ENCODE results near the gene DHH. TPM values are rescaled to one million over a fixed set of nuclear protein-coding genes. Genes with fewer than 3 reads are reported as not detected.

The DHH gene
- total RNA-seq, 1 donor from 2014 or later, result 0.63 TPM

GRCh38 chr12:49057888-49058287 is 36.7 kb downstream of the DHH start:
- TF ChIP-seq CTCF (IDR thresholded peaks at IDR 0.05; ENCODE audit: unreplicated experiment), result no peak
- Mint-ChIP-seq H3K9me3 (no peaks in the 10 kb centered on the region), H3K4me3 (peak overlapping the region; percentile 96), H3K4me1 (peaks cover 45% of the 10 kb centered on the region), H3K27ac (peak overlapping the region; percentile 95), H3K36me3 (peaks cover 11% of the 10 kb centered on the region), H3K27me3 (ENCODE audit: low read depth) (no peaks in the 10 kb centered on the region)
- no peak for DNase-seq (ENCODE audit: low spot score in 2 of 2, unreplicated experiment in 2 of 2)

GRCh38 chr12:49055978-49056754 is 38.4 kb downstream of the DHH start:
- Mint-ChIP-seq H3K9me3 (no peaks in the 10 kb centered on the region), H3K27ac (peak overlapping the region; percentile 81), H3K36me3 (peaks cover 21% of the 10 kb centered on the region), H3K27me3 (ENCODE audit: low read depth) (no peaks in the 10 kb centered on the region), H3K4me3 (peak overlapping the region; percentile 96), H3K4me1 (peaks cover 41% of the 10 kb centered on the region)
- no peak for TF ChIP-seq CTCF (IDR thresholded peaks at IDR 0.05; ENCODE audit: unreplicated experiment)
- no peak for DNase-seq (ENCODE audit: low spot score in 2 of 2, unreplicated experiment in 2 of 2)

GRCh38 chr12:49055092-49055491 is 39.5 kb downstream of the DHH start:
- Mint-ChIP-seq H3K4me3 (no peak overlapping the region), H3K27ac (no peak overlapping the region), H3K4me1 (peaks cover 39% of the 10 kb centered on the region), H3K36me3 (peaks cover 27% of the 10 kb centered on the region), H3K9me3 (no peaks in the 10 kb centered on the region), H3K27me3 (ENCODE audit: low read depth) (no peaks in the 10 kb centered on the region)
- TF ChIP-seq CTCF (IDR thresholded peaks at IDR 0.05; ENCODE audit: unreplicated experiment), result no peak
- no peak for DNase-seq (ENCODE audit: low spot score in 2 of 2, unreplicated experiment in 2 of 2)

- Mint-ChIP-seq H3K4me1 (peaks cover 39% of the 10 kb centered on the region), H3K9me3 (no peaks in the 10 kb centered on the region), H3K4me3 (no peak overlapping the region), H3K27ac (no peak overlapping the region), H3K36me3 (peaks cover 27% of the 10 kb centered on the region), H3K27me3 (ENCODE audit: low read depth) (no peaks in the 10 kb centered on the region)
- DNase-seq (ENCODE audit: low spot score in 2 of 2, unreplicated experiment in 2 of 2), result no peak
- TF ChIP-seq CTCF (IDR thresholded peaks at IDR 0.05; ENCODE audit: unreplicated experiment), result no peak
Measured at GRCh38 chr12:49054524-49054923, 40.1 kb downstream of the DHH start.

- Mint-ChIP-seq H3K9me3 (no peaks in the 10 kb centered on the region), H3K4me3 (no peak overlapping the region), H3K27ac (no peak overlapping the region), H3K27me3 (ENCODE audit: low read depth) (no peaks in the 10 kb centered on the region), H3K36me3 (peaks cover 27% of the 10 kb centered on the region), H3K4me1 (peaks cover 36% of the 10 kb centered on the region)
- no peak for TF ChIP-seq CTCF (IDR thresholded peaks at IDR 0.05; ENCODE audit: unreplicated experiment)
- DNase-seq (ENCODE audit: low spot score in 2 of 2, unreplicated experiment in 2 of 2), result no peak
Measured at GRCh38 chr12:49054096-49054495, 40.5 kb downstream of the DHH start.
